GM12872 (cell line): ENCODE results near the gene GFRA1.

Source experiments
- CTCF ChIP-seq: IDR thresholded peaks from 3 replicates; pipeline ENCODE4 v1.5.1; 2011; ENCODE audit warnings: low read depth, mild to moderate bottlenecking, low read length, moderate library complexity; ENCODE audit not compliant: insufficient read depth

GFRA1 gene

GRCh38 chr10:116015583-116016333 is 257.2 kb downstream of the GFRA1 start:
- no peak for TF ChIP-seq CTCF

GRCh38 chr10:116014871-116015582 is 258.0 kb downstream of the GFRA1 start:
- no peak for TF ChIP-seq CTCF

GRCh38 chr10:116014326-116014725 is 258.7 kb downstream of the GFRA1 start:
- no peak for TF ChIP-seq CTCF

- no peak for TF ChIP-seq CTCF
Measured at GRCh38 chr10:116011929-116012328, 261.1 kb downstream of the GFRA1 start.

GRCh38 chr10:116007256-116007891 is 265.6 kb downstream of the GFRA1 start:
- TF ChIP-seq CTCF: no peak
